Measurements from ENCODE around the gene BRD3OS. TPM values are rescaled to one million over a fixed set of nuclear protein-coding genes. Genes with fewer than 3 reads are reported as not detected.

BRD3OS gene
- total RNA-seq, 1 experiment from 2014 or later, result 13.6 TPM

DNA sequence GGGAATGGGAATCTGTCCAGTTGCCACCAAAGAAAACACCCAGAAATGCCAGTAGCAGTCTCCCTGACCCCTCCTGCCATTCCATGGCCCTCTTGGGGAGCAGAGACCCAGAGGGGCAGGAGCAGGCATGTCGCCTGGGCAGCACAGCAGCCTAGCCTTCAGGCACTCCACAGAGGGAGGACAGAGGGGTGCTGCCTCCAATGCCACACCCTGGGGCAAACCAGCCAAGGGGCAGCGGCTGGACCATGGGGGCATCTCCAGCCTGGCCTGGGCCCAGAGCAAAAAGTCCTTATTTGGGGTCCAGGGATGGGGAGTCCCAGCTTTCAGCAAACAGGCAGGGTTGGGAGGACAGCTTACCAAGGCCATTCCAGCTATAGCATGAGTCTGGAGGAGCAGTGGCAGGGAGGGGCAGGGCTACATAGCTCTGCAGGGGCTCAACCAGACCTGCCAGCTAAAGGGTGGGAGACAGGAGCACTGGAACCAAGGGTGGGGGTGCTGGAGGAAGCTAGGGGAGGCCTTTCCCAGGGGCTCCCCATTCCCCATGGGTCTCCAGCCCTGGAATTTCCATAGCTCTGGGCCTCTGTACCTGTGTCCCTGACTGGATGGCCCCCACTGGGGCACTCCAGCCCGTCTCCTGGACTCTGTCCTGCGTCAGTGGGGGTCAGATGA lies 35.9 kb downstream of the BRD3OS start:
- ATAC-seq (no peak), DNase-seq (no peak)
- Histone ChIP-seq H3K27me3 (ENCODE audit: low read length) (no peaks in the 10 kb centered on the region), H3K36me3 (ENCODE audit: low read depth, low read length) (no peaks in the 10 kb centered on the region), H3K4me2 (ENCODE audit: low read length) (no peak overlapping the region), H3F3A (ENCODE audit: low read length, unreplicated experiment) (no peaks in the 10 kb centered on the region), H3K4me3 (ENCODE audit: low read length) (no peak overlapping the region), H3K9ac (ENCODE audit: low read length) (no peak overlapping the region), H3K9me2 (replicated peaks; ENCODE audit: low read length) (no peaks in the 10 kb centered on the region), H3K27ac (ENCODE audit: low read length) (no peak overlapping the region), H3K4me1 (ENCODE audit: insufficient read depth, low read length) (peaks cover 35% of the 10 kb centered on the region), H3K9me3 (ENCODE audit: low read length) (no peaks in the 10 kb centered on the region), H4K20me1 (ENCODE audit: low read length) (no peaks in the 10 kb centered on the region), H3K79me2 (ENCODE audit: low read length) (peaks cover 83% of the 10 kb centered on the region), H2AFZ (ENCODE audit: low read length) (no peak overlapping the region)
- POLR2A ChIA-PET (ENCODE audit: unreplicated experiment), result no interaction called here
- BruUV-seq (replicated peaks), result no TSS peak
- CTCF ChIA-PET, result no interaction called here
- no peak for TF ChIP-seq EZH2phosphoT487 (IDR thresholded peaks at IDR 0.05; ENCODE audit: borderline replicate concordance, low read length)
- no peak for TF ChIP-seq EZH2 (IDR thresholded peaks at IDR 0.05; ENCODE audit: low read length, unreplicated experiment)
- TF ChIP-seq CTCF (conservative IDR thresholded peaks at IDR 0.05; ENCODE audit: low read depth, low read length), result no peak
- intact Hi-C loops (cut with micrococcal nuclease), result no loop called here

DNA sequence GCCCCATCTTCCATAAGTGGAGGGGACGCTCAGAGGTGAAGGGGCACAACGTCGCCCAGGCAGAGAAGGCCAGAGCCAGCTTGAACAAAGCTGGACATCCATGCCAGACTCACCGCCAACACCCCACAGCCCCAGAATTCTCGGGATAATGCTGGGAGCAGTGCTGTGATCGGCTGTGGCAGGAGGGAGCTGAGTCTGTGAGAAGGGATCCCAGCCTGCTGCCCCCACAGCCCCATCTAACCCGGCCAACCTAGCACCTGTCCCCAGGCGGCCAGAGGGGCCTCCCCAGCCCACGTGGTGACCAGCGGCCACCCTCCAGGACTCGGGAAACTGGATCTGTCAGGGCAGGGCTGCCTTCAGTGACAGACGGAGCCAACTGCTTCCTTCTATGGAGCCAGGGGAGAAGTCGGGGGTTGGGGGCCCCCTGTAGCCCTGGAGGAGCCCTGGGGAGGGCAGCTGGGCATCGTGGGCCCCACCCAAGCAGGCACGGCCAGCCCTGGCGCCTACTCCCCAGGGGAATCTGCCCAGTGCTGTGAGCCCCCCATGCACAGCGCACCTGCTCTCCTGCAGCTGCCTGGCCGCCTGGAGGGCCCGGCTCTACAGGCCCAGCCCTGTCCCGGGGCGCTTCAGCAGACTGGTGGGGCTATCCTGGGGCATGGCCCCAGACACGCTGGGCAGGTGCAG lies 36.5 kb downstream of the BRD3OS start:
- peaks cover 31% of the 10 kb centered on the region for H3K4me1 ChIP-seq (ENCODE audit: insufficient read depth, low read length)
- H3F3A ChIP-seq (ENCODE audit: low read length, unreplicated experiment), result no peaks in the 10 kb centered on the region
- no peak for TF ChIP-seq EZH2 (IDR thresholded peaks at IDR 0.05; ENCODE audit: low read length, unreplicated experiment)
- no peak for TF ChIP-seq EZH2phosphoT487 (IDR thresholded peaks at IDR 0.05; ENCODE audit: borderline replicate concordance, low read length)
- TF ChIP-seq CTCF (conservative IDR thresholded peaks at IDR 0.05; ENCODE audit: low read depth, low read length), result no peak
- H3K27me3 ChIP-seq (ENCODE audit: low read length), result no peaks in the 10 kb centered on the region
- H3K4me2 ChIP-seq (ENCODE audit: low read length), result no peak overlapping the region
- no peak overlapping the region for H2AFZ ChIP-seq (ENCODE audit: low read length)
- POLR2A ChIA-PET (ENCODE audit: unreplicated experiment), result no interaction called here
- H3K36me3 ChIP-seq (ENCODE audit: low read depth, low read length), result no peaks in the 10 kb centered on the region
- peaks cover 85% of the 10 kb centered on the region for H3K79me2 ChIP-seq (ENCODE audit: low read length)
- H3K27ac ChIP-seq (ENCODE audit: low read length), result no peak overlapping the region
- intact Hi-C loops (cut with micrococcal nuclease), result no loop called here
- CTCF ChIA-PET, result no interaction called here
- H3K9me3 ChIP-seq (ENCODE audit: low read length), result no peaks in the 10 kb centered on the region
- H3K4me3 ChIP-seq (ENCODE audit: low read length), result no peak overlapping the region
- no peaks in the 10 kb centered on the region for H4K20me1 ChIP-seq (ENCODE audit: low read length)
- no peak for DNase-seq
- no peak overlapping the region for H3K9ac ChIP-seq (ENCODE audit: low read length)
- BruUV-seq (replicated peaks), result no TSS peak
- no peak for ATAC-seq
- no peaks in the 10 kb centered on the region for H3K9me2 ChIP-seq (replicated peaks; ENCODE audit: low read length)

DNA sequence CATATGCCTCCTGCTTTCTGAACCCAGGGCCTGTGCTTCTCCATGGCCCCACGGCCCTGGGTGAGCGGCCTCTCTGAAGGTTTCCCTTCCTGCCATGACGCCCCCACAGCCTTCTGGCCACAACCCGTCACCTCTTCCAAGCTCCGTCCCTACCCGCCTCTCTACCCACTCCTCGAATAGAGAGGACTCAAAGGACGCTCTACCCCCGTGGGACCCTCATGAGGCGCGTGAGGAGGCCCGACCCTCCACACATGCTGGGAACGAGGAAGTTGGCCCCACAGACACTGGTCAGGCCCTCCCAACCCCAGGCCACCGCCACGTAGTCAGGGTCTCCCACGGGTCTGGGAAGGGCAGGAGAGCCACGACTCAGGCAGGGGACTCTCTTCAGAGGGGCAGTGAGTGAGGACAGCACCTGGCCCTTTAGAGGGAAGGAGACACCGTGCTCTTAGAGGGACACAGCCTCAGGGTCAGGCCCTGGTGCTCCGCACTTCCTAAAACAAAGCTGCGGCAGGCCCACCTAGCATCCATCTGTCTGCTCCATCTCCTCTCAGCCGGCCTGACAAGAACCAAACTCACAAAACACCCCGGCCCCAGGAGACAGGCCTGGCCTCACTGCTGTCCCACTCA lies 37.3 kb downstream of the BRD3OS start:
- Histone ChIP-seq H3F3A (ENCODE audit: low read length, unreplicated experiment) (no peaks in the 10 kb centered on the region), H4K20me1 (ENCODE audit: low read length) (no peaks in the 10 kb centered on the region), H3K4me3 (ENCODE audit: low read length) (no peak overlapping the region), H3K4me1 (ENCODE audit: insufficient read depth, low read length) (peaks cover 27% of the 10 kb centered on the region), H3K9ac (ENCODE audit: low read length) (no peak overlapping the region), H3K4me2 (ENCODE audit: low read length) (no peak overlapping the region), H3K9me2 (replicated peaks; ENCODE audit: low read length) (no peaks in the 10 kb centered on the region), H3K27ac (ENCODE audit: low read length) (no peak overlapping the region), H2AFZ (ENCODE audit: low read length) (no peak overlapping the region), H3K79me2 (ENCODE audit: low read length) (peaks cover 82% of the 10 kb centered on the region), H3K36me3 (ENCODE audit: low read depth, low read length) (no peaks in the 10 kb centered on the region), H3K9me3 (ENCODE audit: low read length) (no peaks in the 10 kb centered on the region), H3K27me3 (ENCODE audit: low read length) (no peaks in the 10 kb centered on the region)
- TF ChIP-seq CTCF (conservative IDR thresholded peaks at IDR 0.05; ENCODE audit: low read depth, low read length) (no peak), EZH2 (IDR thresholded peaks at IDR 0.05; ENCODE audit: low read length, unreplicated experiment) (no peak), EZH2phosphoT487 (IDR thresholded peaks at IDR 0.05; ENCODE audit: borderline replicate concordance, low read length) (no peak)
- ChIA-PET CTCF (no interaction called here), POLR2A (ENCODE audit: unreplicated experiment) (no interaction called here)
- ATAC-seq (no peak), DNase-seq (no peak)
- BruUV-seq (replicated peaks), result no TSS peak
- intact Hi-C loops (cut with micrococcal nuclease), result no loop called here
